Neutrophil (primary cell): ENCODE results near the gene C6orf47.

Source experiments
- H3K27ac ChIP-seq: fragments of 200-600 bp; sonication (generic); 2 replicates; pipeline ENCODE4 v1.5.1; 2016; ENCODE audit warnings: mild to moderate bottlenecking, moderate library complexity
- H3K27me3 ChIP-seq: fragments of 200-600 bp; sonication (generic); 2 replicates; pipeline ENCODE4 v1.6.0; 2016; ENCODE audit warnings: mild to moderate bottlenecking
- H3K36me3 ChIP-seq: fragments of 200-600 bp; sonication (generic); 2 replicates; pipeline ENCODE4 v1.5.1; 2017
- H3K4me1 ChIP-seq, 2 experiments: fragments of 200-600 bp in 1 of 2; sonication (generic) in 1 of 2; 1 replicate in 1 of 2; 2 replicates in 1 of 2; pipeline versions ENCODE4 v1.5.1 to v1.6.1; 2013 to 2016; ENCODE audit warnings: low read depth in 1 of 2, low read length in 1 of 2, mild to moderate bottlenecking in 1 of 2, moderate library complexity in 1 of 2; ENCODE audit not compliant: control insufficient read depth in 1 of 2, insufficient read depth in 1 of 2
- H3K4me3 ChIP-seq, 2 experiments: fragments of 200-600 bp in 1 of 2; sonication (generic) in 1 of 2; 1 replicate in 1 of 2; 2 replicates in 1 of 2; pipeline ENCODE4 v1.5.1; 2013 to 2016; ENCODE audit warnings: low read depth in 1 of 2, low read length in 1 of 2, mild to moderate bottlenecking in 1 of 2, moderate library complexity in 1 of 2
- H3K9me3 ChIP-seq: fragments of 200-600 bp; sonication (generic); 2 replicates; pipeline ENCODE4 v1.5.1; 2016
- CTCF ChIP-seq: fragments of 200-600 bp; sonication (generic); IDR thresholded peaks from 2 replicates; pipeline ENCODE4 v1.5.1; 2016; ENCODE audit warnings: antibody characterized with exemption

C6orf47 gene

GRCh38 chr6:31676322-31676903 lies 15.8 kb upstream of the C6orf47 start:
- H3K36me3 ChIP-seq: peaks cover 32% of the 10 kb centered on the region
- no peaks in the 10 kb centered on the region for H3K9me3 ChIP-seq
- H3K27me3 ChIP-seq: peaks cover 2% of the 10 kb centered on the region
- H3K4me3 ChIP-seq: no peak overlapping the region
- no peak for TF ChIP-seq CTCF
- peaks cover 10 to 12% of the 10 kb centered on the region in 2 experiments for H3K4me1 ChIP-seq
- H3K27ac ChIP-seq: no peak overlapping the region

- Histone ChIP-seq H3K27me3 (no peaks in the 10 kb centered on the region), H3K4me3 (no peak within 1 kb of the TSS), H3K27ac (no peak within 1 kb of the TSS), H3K9me3 (no peaks in the 10 kb centered on the region), H3K36me3 (peaks cover 69% of the 10 kb centered on the region), H3K4me1 (peaks cover 18 to 20% of the 10 kb centered on the region in 2 experiments)
- TF ChIP-seq CTCF: no peak
Observed at GRCh38 chr6:31669676-31670075, 9.1 kb upstream of the C6orf47 start, which contains the start of gene LY6G5B. LY6G5B (plus strand) TSS chr6:31669976; CDS start chr6:31670951, 975 bp downstream.

GRCh38 chr6:31666337-31666965 lies 5.9 kb upstream of the C6orf47 start:
- H3K27ac ChIP-seq: peak overlapping the region; percentile 96
- H3K4me1 ChIP-seq: peaks cover 35 to 46% of the 10 kb centered on the region in 2 experiments
- H3K9me3 ChIP-seq: no peaks in the 10 kb centered on the region
- H3K36me3 ChIP-seq: peaks cover 69% of the 10 kb centered on the region
- H3K4me3 ChIP-seq: peak overlapping the region; percentile 81 to 97
- no peak for TF ChIP-seq CTCF
- no peaks in the 10 kb centered on the region for H3K27me3 ChIP-seq

GRCh38 chr6:31665501-31666336 lies 5.1 kb upstream of the C6orf47 start, which contains the start of gene CSNK2B:
CSNK2B (plus strand) TSS chr6:31666080; CDS start chr6:31666832, 752 bp downstream.
- Histone ChIP-seq H3K27me3 (no peaks in the 10 kb centered on the region), H3K4me3 (peak within 1 kb of the TSS; percentile 81 to 97), H3K27ac (peak within 1 kb of the TSS; percentile 96), H3K9me3 (no peaks in the 10 kb centered on the region), H3K4me1 (peaks cover 41 to 52% of the 10 kb centered on the region in 2 experiments), H3K36me3 (peaks cover 65% of the 10 kb centered on the region)
- peak; percentile 49 for TF ChIP-seq CTCF

- H3K36me3 ChIP-seq: peaks cover 57% of the 10 kb centered on the region
- peak within 1 kb of the TSS; percentile 81 to 97 for H3K4me3 ChIP-seq
- H3K27me3 ChIP-seq: no peaks in the 10 kb centered on the region
- no peaks in the 10 kb centered on the region for H3K9me3 ChIP-seq
- TF ChIP-seq CTCF: no peak
- peak within 1 kb of the TSS; percentile 96 for H3K27ac ChIP-seq
- H3K4me1 ChIP-seq: peaks cover 47 to 59% of the 10 kb centered on the region in 2 experiments
Observed at GRCh38 chr6:31664790-31665500, 4.4 kb upstream of the C6orf47 start, which contains the start of gene GPANK1. GPANK1 (minus strand) TSS chr6:31664997; CDS start chr6:31664478, 519 bp downstream.
